Measurements from ENCODE around the gene ATRNL1. TPM values are rescaled to one million over a fixed set of nuclear protein-coding genes. Genes with fewer than 3 reads are reported as not detected.
A peak's percentile ranks its signal among the peaks of the same experiment; 100 is the strongest.

The ATRNL1 gene
- polyA plus RNA-seq, 1 donor from 2014 or later, result 47.8 TPM

DNA sequence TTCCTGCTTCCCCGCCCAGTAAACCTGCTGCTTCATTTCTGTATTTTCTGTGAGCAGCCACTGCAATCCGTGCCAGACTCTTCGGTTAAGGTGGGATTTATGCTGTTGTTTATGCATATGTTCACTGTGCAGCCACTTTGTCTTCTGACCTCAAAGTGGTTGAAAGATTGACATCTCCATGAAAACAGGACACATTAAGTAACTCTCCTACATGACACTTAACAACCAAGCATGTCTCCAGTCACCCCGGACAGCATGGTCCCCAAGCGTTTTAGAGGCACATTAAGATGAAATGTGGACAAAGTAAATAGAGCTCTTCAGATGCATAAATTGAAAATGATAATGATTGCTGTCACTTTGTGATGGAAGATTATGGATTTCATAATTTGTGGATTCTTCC lies 758.5 kb downstream of the ATRNL1 start:
- Histone ChIP-seq H3K79me2 (replicated peaks; ENCODE audit: insufficient read depth, low read length) (no peaks in the 10 kb centered on the region), H3K4me3 (ENCODE audit: low read length) (no peak overlapping the region), H3K27me3 (ENCODE audit: insufficient read depth, low read depth, low read length) (no peaks in the 10 kb centered on the region), H4K20me1 (ENCODE audit: insufficient read depth) (no peaks in the 10 kb centered on the region), H3K9ac (ENCODE audit: low read length) (no peak overlapping the region), H2AFZ (ENCODE audit: low read depth, low read length) (no peak overlapping the region), H3K9me2 (ENCODE audit: insufficient read depth, low read length) (no peaks in the 10 kb centered on the region), H3K36me3 (ENCODE audit: insufficient read depth, low read length) (no peaks in the 10 kb centered on the region), H3K27ac (ENCODE audit: low read length) (no peak overlapping the region), H3K4me2 (ENCODE audit: low read length) (no peak overlapping the region), H3F3A (ENCODE audit: insufficient read depth, low read length, poor library complexity, severe bottlenecking) (no peaks in the 10 kb centered on the region), H3K9me3 (ENCODE audit: low read length) (no peaks in the 10 kb centered on the region)
- TF ChIP-seq RAD21 (conservative IDR thresholded peaks at IDR 0.05) (no peak), POLR2AphosphoS5 (IDR thresholded peaks at IDR 0.05) (peak; percentile 54), TAF1 (IDR thresholded peaks at IDR 0.05; ENCODE audit: low read depth) (no peak), EZH2 (IDR thresholded peaks at IDR 0.05; ENCODE audit: borderline replicate concordance, insufficient read depth, low read length, poor library complexity, severe bottlenecking) (no peak), MXI1 (conservative IDR thresholded peaks at IDR 0.05; ENCODE audit: poor library complexity, severe bottlenecking) (no peak), EP300 (conservative IDR thresholded peaks at IDR 0.05; ENCODE audit: poor library complexity, severe bottlenecking) (peak; percentile 69), SMC3 (conservative IDR thresholded peaks at IDR 0.05; ENCODE audit: poor library complexity) (no peak), REST (IDR thresholded peaks at IDR 0.05; ENCODE audit: borderline replicate concordance) (no peak), CTCF (IDR thresholded peaks at IDR 0.05; ENCODE audit: poor library complexity, severe bottlenecking) (no peak)

DNA sequence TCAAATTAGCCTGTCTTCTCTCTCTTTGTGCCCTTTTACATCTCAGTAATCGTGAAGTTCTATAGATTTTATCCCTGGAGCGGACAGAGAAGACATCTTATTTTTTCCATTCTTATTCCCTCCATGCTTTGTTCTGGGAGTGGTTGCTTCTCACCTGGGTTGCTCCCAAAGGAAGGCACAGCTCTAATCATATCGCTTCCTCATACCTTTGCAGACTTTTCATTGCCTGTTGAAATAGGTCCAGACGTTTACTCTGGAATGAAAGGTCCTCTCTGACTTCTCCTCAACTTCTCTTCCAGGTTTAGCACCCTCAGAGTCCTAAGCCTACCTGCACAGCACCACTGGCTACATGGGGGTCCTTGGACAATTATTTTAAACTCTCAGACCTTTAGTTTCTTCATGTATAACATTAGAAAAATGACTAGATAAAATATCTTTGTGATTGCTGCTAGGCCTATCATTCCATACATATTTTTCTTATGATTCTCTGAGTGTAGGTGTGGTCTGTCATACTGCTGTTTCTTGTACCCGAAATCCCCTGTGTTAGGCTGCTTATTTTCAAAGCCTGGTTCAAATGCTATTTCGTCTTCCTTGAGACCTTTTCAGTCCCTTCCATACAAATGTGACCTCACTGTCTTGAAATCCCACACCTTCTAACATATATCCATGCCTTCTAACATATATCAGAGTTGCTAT lies 761.7 kb downstream of the ATRNL1 start:
- Histone ChIP-seq H3F3A (ENCODE audit: insufficient read depth, low read length, poor library complexity, severe bottlenecking) (no peaks in the 10 kb centered on the region), H3K79me2 (replicated peaks; ENCODE audit: insufficient read depth, low read length) (no peaks in the 10 kb centered on the region), H3K4me3 (ENCODE audit: low read length) (no peak overlapping the region), H2AFZ (ENCODE audit: low read depth, low read length) (no peak overlapping the region), H3K9me2 (ENCODE audit: insufficient read depth, low read length) (no peaks in the 10 kb centered on the region), H3K27ac (ENCODE audit: low read length) (no peak overlapping the region), H3K27me3 (ENCODE audit: insufficient read depth, low read depth, low read length) (no peaks in the 10 kb centered on the region), H3K36me3 (ENCODE audit: insufficient read depth, low read length) (no peaks in the 10 kb centered on the region), H4K20me1 (ENCODE audit: insufficient read depth) (no peaks in the 10 kb centered on the region), H3K9me3 (ENCODE audit: low read length) (no peaks in the 10 kb centered on the region), H3K4me2 (ENCODE audit: low read length) (no peak overlapping the region), H3K9ac (ENCODE audit: low read length) (no peak overlapping the region)
- TF ChIP-seq MXI1 (conservative IDR thresholded peaks at IDR 0.05; ENCODE audit: poor library complexity, severe bottlenecking) (no peak), EZH2 (IDR thresholded peaks at IDR 0.05; ENCODE audit: borderline replicate concordance, insufficient read depth, low read length, poor library complexity, severe bottlenecking) (no peak), POLR2AphosphoS5 (IDR thresholded peaks at IDR 0.05) (no peak), REST (IDR thresholded peaks at IDR 0.05; ENCODE audit: borderline replicate concordance) (no peak), EP300 (conservative IDR thresholded peaks at IDR 0.05; ENCODE audit: poor library complexity, severe bottlenecking) (no peak), SMC3 (conservative IDR thresholded peaks at IDR 0.05; ENCODE audit: poor library complexity) (no peak), CTCF (IDR thresholded peaks at IDR 0.05; ENCODE audit: poor library complexity, severe bottlenecking) (no peak), TAF1 (IDR thresholded peaks at IDR 0.05; ENCODE audit: low read depth) (no peak), RAD21 (conservative IDR thresholded peaks at IDR 0.05) (no peak)
